Placental pericyte (primary cell): ENCODE data around the gene ADAMTS18. TPM values are rescaled to one million over a fixed set of nuclear protein-coding genes. Genes with fewer than 3 reads are reported as not detected.

Source experiments
- total RNA-seq: library from RNA; depleted of rRNA; stranded (reverse); fragments of >200 nt; gene quantifications from 2 replicates; pipeline ENCODE4 v1.2.3, GENCODE V29; 2012

Gene ADAMTS18, protein sequence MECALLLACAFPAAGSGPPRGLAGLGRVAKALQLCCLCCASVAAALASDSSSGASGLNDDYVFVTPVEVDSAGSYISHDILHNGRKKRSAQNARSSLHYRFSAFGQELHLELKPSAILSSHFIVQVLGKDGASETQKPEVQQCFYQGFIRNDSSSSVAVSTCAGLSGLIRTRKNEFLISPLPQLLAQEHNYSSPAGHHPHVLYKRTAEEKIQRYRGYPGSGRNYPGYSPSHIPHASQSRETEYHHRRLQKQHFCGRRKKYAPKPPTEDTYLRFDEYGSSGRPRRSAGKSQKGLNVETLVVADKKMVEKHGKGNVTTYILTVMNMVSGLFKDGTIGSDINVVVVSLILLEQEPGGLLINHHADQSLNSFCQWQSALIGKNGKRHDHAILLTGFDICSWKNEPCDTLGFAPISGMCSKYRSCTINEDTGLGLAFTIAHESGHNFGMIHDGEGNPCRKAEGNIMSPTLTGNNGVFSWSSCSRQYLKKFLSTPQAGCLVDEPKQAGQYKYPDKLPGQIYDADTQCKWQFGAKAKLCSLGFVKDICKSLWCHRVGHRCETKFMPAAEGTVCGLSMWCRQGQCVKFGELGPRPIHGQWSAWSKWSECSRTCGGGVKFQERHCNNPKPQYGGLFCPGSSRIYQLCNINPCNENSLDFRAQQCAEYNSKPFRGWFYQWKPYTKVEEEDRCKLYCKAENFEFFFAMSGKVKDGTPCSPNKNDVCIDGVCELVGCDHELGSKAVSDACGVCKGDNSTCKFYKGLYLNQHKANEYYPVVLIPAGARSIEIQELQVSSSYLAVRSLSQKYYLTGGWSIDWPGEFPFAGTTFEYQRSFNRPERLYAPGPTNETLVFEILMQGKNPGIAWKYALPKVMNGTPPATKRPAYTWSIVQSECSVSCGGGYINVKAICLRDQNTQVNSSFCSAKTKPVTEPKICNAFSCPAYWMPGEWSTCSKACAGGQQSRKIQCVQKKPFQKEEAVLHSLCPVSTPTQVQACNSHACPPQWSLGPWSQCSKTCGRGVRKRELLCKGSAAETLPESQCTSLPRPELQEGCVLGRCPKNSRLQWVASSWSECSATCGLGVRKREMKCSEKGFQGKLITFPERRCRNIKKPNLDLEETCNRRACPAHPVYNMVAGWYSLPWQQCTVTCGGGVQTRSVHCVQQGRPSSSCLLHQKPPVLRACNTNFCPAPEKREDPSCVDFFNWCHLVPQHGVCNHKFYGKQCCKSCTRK (N-terminal part only)
- 0.22 TPM in 1 of 2 replicates, not detected in the other for total RNA-seq

DNA sequence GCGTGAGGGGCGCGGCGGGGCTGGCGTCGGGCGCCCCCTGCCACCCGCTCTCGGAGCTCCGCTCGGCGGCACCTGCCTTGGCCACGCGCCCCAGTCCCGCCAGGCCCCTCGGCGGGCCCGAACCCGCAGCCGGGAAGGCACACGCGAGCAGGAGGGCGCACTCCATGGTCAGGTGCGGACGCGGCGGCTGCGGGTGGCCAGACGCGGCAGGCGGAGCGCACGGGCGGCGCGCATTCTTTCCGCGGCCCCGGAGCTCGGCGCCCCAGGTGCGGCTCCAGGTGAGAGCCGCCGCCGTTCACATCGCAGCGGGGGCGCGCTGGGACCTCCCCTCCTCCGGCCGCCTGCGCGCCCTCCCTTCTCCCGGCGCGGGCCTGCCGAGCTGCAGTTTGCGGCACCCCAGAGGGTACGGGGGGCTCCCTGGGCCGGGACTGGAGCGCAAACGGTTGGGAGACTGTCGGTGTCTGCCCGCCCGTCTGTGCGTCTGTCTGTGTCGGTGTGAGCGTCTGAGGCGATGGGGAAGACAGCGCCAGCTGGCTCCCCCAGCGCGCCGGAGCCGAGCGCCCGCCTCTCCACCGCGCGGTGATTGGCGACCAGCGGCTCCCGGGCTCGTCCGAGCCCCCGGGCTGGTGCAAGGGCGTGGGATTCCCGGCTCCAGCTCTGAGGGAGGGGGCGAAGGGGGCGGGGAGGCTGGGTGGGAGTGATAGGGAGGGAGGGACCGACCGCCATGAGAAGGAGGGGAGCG, at the start of gene ADAMTS18:
Gene ADAMTS18 (minus strand): TSS at position 505 of the 742 bp plus-strand sequence. CDS start 339 bp downstream, at position 166.

Other genes with a start within 250 kb of the ADAMTS18 start
- gene MON1B, start 243.8 kb downstream of the ADAMTS18 start, total RNA-seq: 19.6 and 32.2 TPM in 2 replicates
- 0.22 TPM in 1 of 2 replicates, not detected in the other for gene SYCE1L, start 235.6 kb downstream of the ADAMTS18 start, total RNA-seq